Liver (tissue), 9 donors: Measurements from ENCODE around the gene ANKRD1. TPM values are rescaled to one million over a fixed set of nuclear protein-coding genes. Genes with fewer than 3 reads are reported as not detected.

Experiments
- DNase-seq: peaks from one replicate; pipeline ENCODE4 v3.0.0-alpha.2; 2017; ENCODE audit warnings: low spot score
- H3K27ac ChIP-seq, 2 donors: one replicate each; pipeline ENCODE4 v1.7.0; 2013; ENCODE audit warnings: inconsistent platforms in 2 of 2, low read length in 2 of 2, control low read depth in 1 of 2, low read depth in 1 of 2, mild to moderate bottlenecking in 1 of 2
- H3K27me3 ChIP-seq, 4 donors: one replicate each; pipeline versions ENCODE4 v1.6.1 to v1.7.0; 2013; ENCODE audit warnings: low read length in 3 of 4, inconsistent platforms in 1 of 4, mild to moderate bottlenecking in 1 of 4, moderate library complexity in 1 of 4; ENCODE audit not compliant: control insufficient read depth in 4 of 4, insufficient read depth in 4 of 4
- H3K36me3 ChIP-seq, 4 donors: one replicate each; pipeline versions ENCODE4 v1.6.1 to v1.7.0; 2013; ENCODE audit warnings: low read length in 3 of 4, mild to moderate bottlenecking in 3 of 4, low read depth in 1 of 4, moderate library complexity in 1 of 4; ENCODE audit not compliant: control insufficient read depth in 4 of 4, insufficient read depth in 3 of 4
- H3K4me1 ChIP-seq, 4 donors: one replicate each; pipeline versions ENCODE4 v1.6.1 to v1.7.0; 2013; ENCODE audit warnings: low read length in 3 of 4, mild to moderate bottlenecking in 3 of 4, moderate library complexity in 1 of 4; ENCODE audit not compliant: control insufficient read depth in 4 of 4, insufficient read depth in 4 of 4
- H3K4me3 ChIP-seq, 3 donors: one replicate each; pipeline versions ENCODE4 v1.6.1 to v1.7.0; 2013; ENCODE audit warnings: low read length in 3 of 3, control low read depth in 1 of 3, low read depth in 1 of 3, mild to moderate bottlenecking in 1 of 3
- H3K9ac ChIP-seq, 2 donors: one replicate each; pipeline ENCODE4 v1.7.0; 2013; ENCODE audit warnings: low read length in 2 of 2, mild to moderate bottlenecking in 2 of 2, moderate library complexity in 2 of 2, control low read depth in 1 of 2, low read depth in 1 of 2
- H3K9me3 ChIP-seq, 4 donors: one replicate each; pipeline versions ENCODE4 v1.6.1 to v1.7.0; 2013; ENCODE audit warnings: low read length in 3 of 4; ENCODE audit not compliant: control insufficient read depth in 4 of 4
- EGR1 ChIP-seq, 2 donors: IDR thresholded peaks; 2 replicates each; pipeline ENCODE4 v1.6.1; 2016 to 2018; ENCODE audit warnings: antibody characterized with exemption in 2 of 2, low read depth in 2 of 2
- FOXA1 ChIP-seq: IDR thresholded peaks from 2 replicates; pipeline ENCODE4 v1.6.1; 2016; ENCODE audit warnings: antibody characterized with exemption
- FOXA2 ChIP-seq: IDR thresholded peaks from 2 replicates; pipeline ENCODE4 v1.6.1; 2016; ENCODE audit warnings: antibody characterized with exemption
- GABPA ChIP-seq, 2 donors: IDR thresholded peaks in 1 of 2; conservative IDR thresholded peaks in 1 of 2; 2 replicates each; pipeline ENCODE4 v1.6.1; 2016; ENCODE audit warnings: antibody characterized with exemption in 2 of 2, mild to moderate bottlenecking in 1 of 2, moderate library complexity in 1 of 2
- HNF4A ChIP-seq, 2 donors: conservative IDR thresholded peaks; 2 replicates each; pipeline ENCODE4 v1.6.1; 2016; ENCODE audit warnings: antibody characterized with exemption in 2 of 2, mild to moderate bottlenecking in 2 of 2
- HNF4G ChIP-seq: IDR thresholded peaks from 2 replicates; pipeline ENCODE4 v1.6.1; 2016; ENCODE audit warnings: antibody characterized with exemption
- JUND ChIP-seq, 2 donors: IDR thresholded peaks; 2 replicates each; pipeline ENCODE4 v1.6.1; 2016; ENCODE audit warnings: antibody characterized with exemption in 2 of 2
- RAD21 ChIP-seq, 2 donors: IDR thresholded peaks; 2 replicates each; pipeline ENCODE4 v1.6.1; 2016; ENCODE audit warnings: antibody characterized with exemption in 2 of 2, mild to moderate bottlenecking in 2 of 2
- REST ChIP-seq: IDR thresholded peaks from 2 replicates; pipeline ENCODE4 v1.6.1; 2016; ENCODE audit warnings: antibody characterized with exemption, mild to moderate bottlenecking
- RXRA ChIP-seq, 2 donors: IDR thresholded peaks; 2 replicates each; pipeline ENCODE4 v1.6.1; 2017 to 2018; ENCODE audit warnings: antibody characterized with exemption in 2 of 2, mild to moderate bottlenecking in 1 of 2
- SP1 ChIP-seq: IDR thresholded peaks from 2 replicates; pipeline ENCODE4 v1.6.1; 2018; ENCODE audit warnings: antibody characterized with exemption, mild to moderate bottlenecking
- TAF1 ChIP-seq: conservative IDR thresholded peaks from 2 replicates; pipeline ENCODE4 v1.6.1; 2016; ENCODE audit warnings: antibody characterized with exemption, mild to moderate bottlenecking
- YY1 ChIP-seq: IDR thresholded peaks from 2 replicates; pipeline ENCODE4 v1.6.1; 2016; ENCODE audit warnings: antibody characterized with exemption, mild to moderate bottlenecking
- WGBS: extraction: QIAGEN DNeasy Blood & Tissue Kit; methylation state at CpG from one replicate; pipeline ENCODE4 v1.1.7; 2013; 5-methylcytosine and 5-hydroxymethylcytosine counted together
- polyA plus RNA-seq, 2 donors: library from polyadenylated mRNA; stranded (reverse) in 1 of 2; unstranded in 1 of 2; fragments of 200-250 nt in 1 of 2; fragments of >200 nt in 1 of 2; fragmentation: Nextera tagmentation in 1 of 2; extraction: Ambion mirVana in 1 of 2; gene quantifications; one replicate each; pipeline versions ENCODE4 v1.2.1 to v1.2.3, GENCODE V29; 2013 to 2015
- total RNA-seq, 2 donors: library from RNA; depleted of rRNA; stranded (reverse); fragments of >200 nt; gene quantifications; one replicate each; pipeline ENCODE4 v1.2.3, GENCODE V29; 2014
- TF ChIP-seq, protein P1 (sequence below): IDR thresholded peaks from 2 replicates; pipeline ENCODE4 v1.6.1; 2016; ENCODE audit warnings: antibody characterized with exemption
- TF ChIP-seq, protein P2 (sequence below): fragments of 150-350 bp; IDR thresholded peaks from 2 replicates; pipeline ENCODE4 v1.5.1; 2017; ENCODE audit warnings: improper control_type of control experiment, low read depth, low read length; ENCODE audit not compliant: missing input control
- donor health status: healthy.
- donor health status: healthy.
- donor health status: healthy.
- donor health status: healthy.
- donor health status: healthy.

ANKRD1 gene
- total and polyA plus RNA-seq, 4 donors = 0.16 to 0.25 TPM; not detected in 2

DNA sequence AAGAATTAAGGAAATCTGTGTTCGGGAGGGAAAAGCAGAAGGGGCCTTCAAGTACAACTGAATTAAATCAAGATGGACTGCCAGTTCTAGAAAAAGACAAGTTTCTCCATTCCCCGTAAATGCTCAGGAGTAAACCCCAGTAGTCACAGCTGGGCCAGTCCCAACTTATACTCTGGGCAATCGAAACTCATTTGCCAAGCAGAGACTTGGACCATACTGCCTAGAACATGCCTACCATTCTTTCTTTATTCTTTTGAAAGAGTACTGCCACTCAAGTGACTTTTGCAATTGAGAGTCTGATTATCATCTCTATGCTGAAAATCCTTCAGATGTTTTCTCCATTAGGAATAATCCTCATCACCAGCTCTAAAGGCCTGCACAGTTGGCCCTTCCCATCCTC, 27.7 kb downstream of the ANKRD1 start:
- Histone ChIP-seq H3K4me1 (peaks cover 0 to 4% (median under 1%) of the 10 kb centered on the region in 4 donors), H3K36me3 (peaks cover 2 to 22% (median 7%) of the 10 kb centered on the region in 4 donors), H3K4me3 (no peak overlapping the region), H3K27me3 (no peaks in the 10 kb centered on the region), H3K27ac (no peak overlapping the region), H3K9ac (no peak overlapping the region), H3K9me3 (no peaks in the 10 kb centered on the region)
- WGBS = 97% methylated on average over 3 of the region's 3 CpGs
- DNase-seq = no peak
- TF ChIP-seq FOXA2 = no peak
- TF ChIP-seq HNF4A (conservative IDR thresholded peaks at IDR 0.05) = no peak
- no peak for TF ChIP-seq GABPA (IDR thresholded peaks at IDR 0.05 in 1 of 2, conservative IDR thresholded peaks at IDR 0.05 in 1 of 2)
- TF ChIP-seq HNF4G = no peak
- TF ChIP-seq, protein P1, sequence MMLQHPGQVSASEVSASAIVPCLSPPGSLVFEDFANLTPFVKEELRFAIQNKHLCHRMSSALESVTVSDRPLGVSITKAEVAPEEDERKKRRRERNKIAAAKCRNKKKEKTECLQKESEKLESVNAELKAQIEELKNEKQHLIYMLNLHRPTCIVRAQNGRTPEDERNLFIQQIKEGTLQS = no peak
- TF ChIP-seq TAF1 = no peak
- no peak for TF ChIP-seq YY1
- no peak for TF ChIP-seq JUND (IDR thresholded peaks at IDR 0.05)
- TF ChIP-seq RAD21 (IDR thresholded peaks at IDR 0.05) = no peak
- no peak for TF ChIP-seq EGR1 (IDR thresholded peaks at IDR 0.05; ENCODE audit: low read depth in 2 of 2)
- TF ChIP-seq, protein P2, sequence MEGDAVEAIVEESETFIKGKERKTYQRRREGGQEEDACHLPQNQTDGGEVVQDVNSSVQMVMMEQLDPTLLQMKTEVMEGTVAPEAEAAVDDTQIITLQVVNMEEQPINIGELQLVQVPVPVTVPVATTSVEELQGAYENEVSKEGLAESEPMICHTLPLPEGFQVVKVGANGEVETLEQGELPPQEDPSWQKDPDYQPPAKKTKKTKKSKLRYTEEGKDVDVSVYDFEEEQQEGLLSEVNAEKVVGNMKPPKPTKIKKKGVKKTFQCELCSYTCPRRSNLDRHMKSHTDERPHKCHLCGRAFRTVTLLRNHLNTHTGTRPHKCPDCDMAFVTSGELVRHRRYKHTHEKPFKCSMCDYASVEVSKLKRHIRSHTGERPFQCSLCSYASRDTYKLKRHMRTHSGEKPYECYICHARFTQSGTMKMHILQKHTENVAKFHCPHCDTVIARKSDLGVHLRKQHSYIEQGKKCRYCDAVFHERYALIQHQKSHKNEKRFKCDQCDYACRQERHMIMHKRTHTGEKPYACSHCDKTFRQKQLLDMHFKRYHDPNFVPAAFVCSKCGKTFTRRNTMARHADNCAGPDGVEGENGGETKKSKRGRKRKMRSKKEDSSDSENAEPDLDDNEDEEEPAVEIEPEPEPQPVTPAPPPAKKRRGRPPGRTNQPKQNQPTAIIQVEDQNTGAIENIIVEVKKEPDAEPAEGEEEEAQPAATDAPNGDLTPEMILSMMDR = no peak
- no peak for TF ChIP-seq REST
- TF ChIP-seq FOXA1 = no peak
- TF ChIP-seq SP1 = no peak
- no peak for TF ChIP-seq RXRA (IDR thresholded peaks at IDR 0.05)

GRCh38 chr10:90890347-90890746, 30.5 kb downstream of the ANKRD1 start:
- no peaks in the 10 kb centered on the region for H3K9me3 ChIP-seq
- DNase-seq = no peak
- TF ChIP-seq, protein P2 = no peak
- TF ChIP-seq FOXA2 = no peak
- no peak for TF ChIP-seq SP1
- TF ChIP-seq FOXA1 = no peak
- TF ChIP-seq HNF4A (conservative IDR thresholded peaks at IDR 0.05) = no peak
- TF ChIP-seq, protein P1 = no peak
- TF ChIP-seq RAD21 (IDR thresholded peaks at IDR 0.05) = no peak
- no peak for TF ChIP-seq TAF1
- TF ChIP-seq RXRA (IDR thresholded peaks at IDR 0.05) = no peak
- peaks cover 1 to 9% (median 3%) of the 10 kb centered on the region in 4 donors for H3K4me1 ChIP-seq
- no peak overlapping the region for H3K9ac ChIP-seq
- WGBS = 96% methylated on average over 2 of the region's 2 CpGs
- no peak overlapping the region for H3K27ac ChIP-seq
- peaks cover 3 to 20% (median 14%) of the 10 kb centered on the region in 4 donors for H3K36me3 ChIP-seq
- no peak overlapping the region for H3K4me3 ChIP-seq
- no peaks in the 10 kb centered on the region for H3K27me3 ChIP-seq
